ENCODE results near the gene IL2RA. TPM values are rescaled to one million over a fixed set of nuclear protein-coding genes. Genes with fewer than 3 reads are reported as not detected.

IL2RA gene
- total RNA-seq, 3 donors from 2014 or later (not counting 1 experiment from before 2014, with no cell fraction given) = 3.4 to 11.2 (median 3.7) TPM

DNA sequence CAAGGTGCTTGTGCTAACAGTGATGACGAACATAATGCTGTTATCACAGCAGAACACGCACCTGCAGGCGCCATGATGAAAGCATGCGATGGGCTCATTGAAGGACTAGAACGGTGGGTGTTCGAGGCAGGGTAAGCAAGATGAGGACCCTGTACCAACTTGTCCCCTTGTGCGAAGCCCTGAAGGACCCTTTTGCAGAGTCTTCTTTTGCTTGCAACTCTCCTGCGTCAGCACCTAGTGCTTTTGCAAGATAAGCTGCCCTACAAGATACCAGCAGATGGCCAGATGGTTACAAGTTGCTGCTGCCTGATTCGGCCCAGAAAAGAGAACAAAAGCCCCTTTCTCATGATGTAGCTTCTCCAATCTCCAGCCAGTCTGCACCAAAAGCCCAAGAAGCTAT lies 80.6 kb downstream of the IL2RA start:
- Histone ChIP-seq H3K27me3 (ENCODE audit: control insufficient read depth, insufficient read depth, low read length) (no peaks in the 10 kb centered on the region), H3K4me1 (ENCODE audit: control insufficient read depth, insufficient read depth, low read length) (peaks cover 8% of the 10 kb centered on the region), H3K4me3 (ENCODE audit: low read length) (no peak overlapping the region), H3K36me3 (ENCODE audit: control insufficient read depth, insufficient read depth, low read length) (no peaks in the 10 kb centered on the region), H3K9me3 (ENCODE audit: control insufficient read depth, insufficient read depth, low read length) (no peaks in the 10 kb centered on the region), H3K27ac (ENCODE audit: low read length) (no peak overlapping the region)
- no peak overlapping the region for H3K4me3 Mint-ChIP-seq
- WGBS (ENCODE audit: insufficient coverage) = over 99% methylated on average over 9 of the region's 9 CpGs
- DNase-seq (no peak), ATAC-seq (no peak)
- TF ChIP-seq, protein P1, sequence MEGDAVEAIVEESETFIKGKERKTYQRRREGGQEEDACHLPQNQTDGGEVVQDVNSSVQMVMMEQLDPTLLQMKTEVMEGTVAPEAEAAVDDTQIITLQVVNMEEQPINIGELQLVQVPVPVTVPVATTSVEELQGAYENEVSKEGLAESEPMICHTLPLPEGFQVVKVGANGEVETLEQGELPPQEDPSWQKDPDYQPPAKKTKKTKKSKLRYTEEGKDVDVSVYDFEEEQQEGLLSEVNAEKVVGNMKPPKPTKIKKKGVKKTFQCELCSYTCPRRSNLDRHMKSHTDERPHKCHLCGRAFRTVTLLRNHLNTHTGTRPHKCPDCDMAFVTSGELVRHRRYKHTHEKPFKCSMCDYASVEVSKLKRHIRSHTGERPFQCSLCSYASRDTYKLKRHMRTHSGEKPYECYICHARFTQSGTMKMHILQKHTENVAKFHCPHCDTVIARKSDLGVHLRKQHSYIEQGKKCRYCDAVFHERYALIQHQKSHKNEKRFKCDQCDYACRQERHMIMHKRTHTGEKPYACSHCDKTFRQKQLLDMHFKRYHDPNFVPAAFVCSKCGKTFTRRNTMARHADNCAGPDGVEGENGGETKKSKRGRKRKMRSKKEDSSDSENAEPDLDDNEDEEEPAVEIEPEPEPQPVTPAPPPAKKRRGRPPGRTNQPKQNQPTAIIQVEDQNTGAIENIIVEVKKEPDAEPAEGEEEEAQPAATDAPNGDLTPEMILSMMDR (IDR thresholded peaks at IDR 0.05) = no peak
- intact Hi-C loops (cut with micrococcal nuclease) = no loop called here
- H3K36me3 Mint-ChIP-seq = no peaks in the 10 kb centered on the region
- H3K4me1 Mint-ChIP-seq = peaks cover 8% of the 10 kb centered on the region in 2 donors
- no peak overlapping the region for H3K27ac Mint-ChIP-seq
- H3K27me3 Mint-ChIP-seq (ENCODE audit: low read depth in 2 of 2) = peaks cover 0 to 10% of the 10 kb centered on the region in 2 donors
- no peaks in the 10 kb centered on the region for H3K9me3 Mint-ChIP-seq

DNA sequence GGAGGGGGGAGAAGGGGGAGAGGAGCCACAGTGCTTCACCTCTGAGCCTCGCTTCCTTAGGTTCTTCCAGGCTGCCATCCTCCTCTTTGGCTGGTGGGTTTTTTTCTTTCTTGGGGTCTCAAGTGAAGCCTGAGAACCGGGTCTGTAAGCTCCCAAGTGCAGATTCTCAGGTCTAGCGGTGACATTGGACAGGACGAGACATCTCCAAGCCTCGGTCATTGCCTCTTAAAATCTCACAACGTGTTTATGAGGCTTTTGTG lies 84.0 kb downstream of the IL2RA start:
- Histone ChIP-seq H3K4me3 (ENCODE audit: low read length) (peak overlapping the region; percentile 97), H3K27me3 (ENCODE audit: control insufficient read depth, insufficient read depth, low read length) (no peaks in the 10 kb centered on the region), H3K4me1 (ENCODE audit: control insufficient read depth, insufficient read depth, low read length) (peaks cover 22% of the 10 kb centered on the region), H3K27ac (ENCODE audit: low read length) (peak overlapping the region; percentile 19), H3K9me3 (ENCODE audit: control insufficient read depth, insufficient read depth, low read length) (no peaks in the 10 kb centered on the region), H3K36me3 (ENCODE audit: control insufficient read depth, insufficient read depth, low read length) (no peaks in the 10 kb centered on the region)
- Mint-ChIP-seq H3K4me1 (peaks cover 23 to 24% of the 10 kb centered on the region in 2 donors), H3K9me3 (no peaks in the 10 kb centered on the region), H3K4me3 (peak overlapping the region; percentile 94), H3K27ac (peak overlapping the region; percentile 80 to 89), H3K36me3 (no peaks in the 10 kb centered on the region), H3K27me3 (ENCODE audit: low read depth in 2 of 2) (peaks cover 0 to under 1% of the 10 kb centered on the region in 2 donors)
- ATAC-seq (no peak), DNase-seq (no peak)
- TF ChIP-seq, protein P1 (IDR thresholded peaks at IDR 0.05) = no peak
- intact Hi-C loops (cut with micrococcal nuclease) = loop anchor here (5.0 to 10.0 kb wide), 3 partner anchors 107 to 283 kb away; partner anchors contain the start of genes GDI2 and RBM17
- WGBS (ENCODE audit: insufficient coverage) = 17% methylated on average over 6 of the region's 6 CpGs

DNA sequence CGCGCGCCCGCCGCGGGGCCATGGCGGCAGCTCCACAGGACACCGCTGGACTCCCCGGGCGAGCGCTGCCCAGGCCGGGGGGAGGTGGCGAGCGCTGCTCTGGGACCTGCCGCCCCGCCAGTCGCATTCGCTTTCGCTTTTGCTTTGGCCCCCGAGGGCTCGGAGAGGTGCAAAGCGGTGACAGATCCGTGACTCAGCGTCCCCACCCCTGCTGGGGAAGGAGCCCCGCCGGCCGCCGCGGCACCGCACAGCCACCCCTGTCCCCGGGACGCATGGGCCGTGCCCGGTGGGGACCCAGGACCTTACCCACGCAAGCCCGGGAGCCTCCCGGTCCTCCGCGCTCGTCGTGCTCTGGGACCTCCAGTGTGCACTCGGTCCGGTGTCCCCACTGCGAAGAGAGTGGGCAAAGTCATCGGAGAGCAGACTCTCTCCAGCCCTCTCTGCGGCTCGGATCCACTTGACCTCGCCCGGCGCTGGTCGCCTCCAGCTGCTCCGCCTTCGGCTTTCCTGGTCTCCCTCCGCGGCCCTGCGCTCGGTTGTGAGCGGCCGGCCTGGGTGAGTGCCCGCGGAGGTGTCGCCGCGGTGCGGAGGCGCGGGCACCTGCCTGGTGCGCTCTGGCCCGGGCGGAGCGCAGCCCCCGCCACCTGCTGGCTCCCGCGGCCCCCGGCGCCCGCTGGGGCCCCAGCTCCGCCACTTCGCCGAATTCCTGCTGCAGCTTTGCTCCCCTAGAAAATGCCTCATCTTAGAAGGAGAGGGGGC lies 84.5 kb downstream of the IL2RA start, which contains the start of gene IL15RA:
IL15RA (minus strand) TSS at position 73 of the 759 bp plus-strand sequence; CDS start at position 22, 51 bp downstream.
- intact Hi-C loops (cut with micrococcal nuclease) = loop anchor here (2.0 to 10.0 kb wide), 4 partner anchors 75 to 283 kb away; partner anchors contain the start of genes GDI2 and RBM17
- no peaks in the 10 kb centered on the region for H3K9me3 ChIP-seq (ENCODE audit: control insufficient read depth, insufficient read depth, low read length)
- H3K36me3 ChIP-seq (ENCODE audit: control insufficient read depth, insufficient read depth, low read length) = no peaks in the 10 kb centered on the region
- Mint-ChIP-seq H3K9me3 (no peaks in the 10 kb centered on the region), H3K27ac (peak within 1 kb of the TSS; percentile 84 to 89), H3K27me3 (ENCODE audit: low read depth in 2 of 2) (no peaks in the 10 kb centered on the region), H3K4me3 (peak within 1 kb of the TSS; percentile 94), H3K4me1 (peaks cover 23 to 24% of the 10 kb centered on the region in 2 donors), H3K36me3 (no peaks in the 10 kb centered on the region)
- DNase-seq (peak; percentile 82 to 90), ATAC-seq (peak; percentile 77 to 88 (median 82))
- no peaks in the 10 kb centered on the region for H3K27me3 ChIP-seq (ENCODE audit: control insufficient read depth, insufficient read depth, low read length)
- TF ChIP-seq, protein P1 (IDR thresholded peaks at IDR 0.05) = no peak
- under 1% methylated on average over 80 of the region's 80 CpGs for WGBS (ENCODE audit: insufficient coverage)
- peak within 1 kb of the TSS; percentile 97 for H3K4me3 ChIP-seq (ENCODE audit: low read length)
- H3K4me1 ChIP-seq (ENCODE audit: control insufficient read depth, insufficient read depth, low read length) = peaks cover 22% of the 10 kb centered on the region
- H3K27ac ChIP-seq (ENCODE audit: low read length) = peak within 1 kb of the TSS; percentile 89

Measured in natural killer cell (primary cell).